KOPT-K1 (cell line): ENCODE measurements around the gene ZSWIM3.
"Not testable (repeated sequence)": the region's sequence is repeated elsewhere in the genome, so short reads cannot be mapped to it uniquely, and the experiment has no call there.

Experiments
- H3K27ac ChIP-seq: fragments of 200-600 bp; sonication (generic); 2 replicates; pipeline ENCODE4 v1.5.1; 2016; ENCODE audit warnings: antibody characterized with exemption, mild to moderate bottlenecking, low read depth, low read length; ENCODE audit not compliant: poor library complexity, severe bottlenecking
- H3K36me3 ChIP-seq: fragments of 200-600 bp; sonication (generic); 2 replicates; pipeline ENCODE4 v1.5.1; 2017; ENCODE audit warnings: antibody characterized with exemption, mild to moderate bottlenecking, low read length, moderate library complexity; ENCODE audit not compliant: insufficient read depth
- H3K9me3 ChIP-seq: fragments of 200-600 bp; sonication (generic); 2 replicates; pipeline ENCODE4 v1.5.1; 2017; ENCODE audit warnings: antibody characterized with exemption, low read length, mild to moderate bottlenecking; ENCODE audit not compliant: insufficient read depth, poor library complexity, severe bottlenecking

The ZSWIM3 gene

GRCh38 chr20:45826381-45827019 is 30.9 kb upstream of the ZSWIM3 start:
- Histone ChIP-seq H3K36me3 (no peaks in the 10 kb centered on the region), H3K9me3 (no peaks in the 10 kb centered on the region), H3K27ac (no peak overlapping the region)

GRCh38 chr20:45827030-45827652 is 30.3 kb upstream of the ZSWIM3 start, which contains the start of gene TNNC2:
TNNC2 (minus strand) TSS chr20:45827312; CDS start chr20:45827248, 64 bp downstream.
- H3K36me3 ChIP-seq, result no peaks in the 10 kb centered on the region
- no peak within 1 kb of the TSS for H3K27ac ChIP-seq
- no peaks in the 10 kb centered on the region for H3K9me3 ChIP-seq

GRCh38 chr20:45827712-45828111 is 29.7 kb upstream of the ZSWIM3 start:
- Histone ChIP-seq H3K36me3 (no peaks in the 10 kb centered on the region), H3K9me3 (no peaks in the 10 kb centered on the region), H3K27ac (no peak overlapping the region)

- H3K9me3 ChIP-seq, result no peaks in the 10 kb centered on the region
- H3K36me3 ChIP-seq, result no peaks in the 10 kb centered on the region
- H3K27ac ChIP-seq, result no peak overlapping the region
These were observed 28.8 kb upstream of the ZSWIM3 start for GRCh38 chr20:45828589-45828988.

DNA sequence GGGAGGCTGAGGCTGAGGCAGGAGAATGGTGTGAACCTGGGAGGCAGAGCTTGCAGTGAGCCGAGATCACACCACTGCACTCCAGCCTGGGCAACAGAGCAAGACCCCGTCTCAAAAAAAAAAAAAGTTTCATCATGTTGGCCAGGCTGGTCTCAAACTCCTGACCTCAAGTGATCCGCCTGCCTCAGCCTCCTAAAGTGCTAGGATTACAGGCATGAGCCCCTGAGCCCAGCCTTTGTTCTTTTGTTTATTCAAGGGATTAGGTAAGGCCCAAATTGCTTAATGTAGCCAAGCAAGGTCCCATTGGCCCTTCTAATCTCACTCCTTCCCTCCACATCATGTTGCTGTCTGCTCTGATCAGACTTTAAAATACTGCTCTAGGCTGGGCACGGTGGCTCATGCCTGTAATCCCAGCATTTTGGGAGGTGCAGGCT is 27.7 kb upstream of the ZSWIM3 start:
- H3K9me3 ChIP-seq, H3K27ac ChIP-seq, H3K36me3 ChIP-seq: not testable (repeated sequence)

GRCh38 chr20:45832619-45833018 is 24.8 kb upstream of the ZSWIM3 start:
- no peak overlapping the region for H3K27ac ChIP-seq
- no peaks in the 10 kb centered on the region for H3K36me3 ChIP-seq
- H3K9me3 ChIP-seq, result no peaks in the 10 kb centered on the region

DNA sequence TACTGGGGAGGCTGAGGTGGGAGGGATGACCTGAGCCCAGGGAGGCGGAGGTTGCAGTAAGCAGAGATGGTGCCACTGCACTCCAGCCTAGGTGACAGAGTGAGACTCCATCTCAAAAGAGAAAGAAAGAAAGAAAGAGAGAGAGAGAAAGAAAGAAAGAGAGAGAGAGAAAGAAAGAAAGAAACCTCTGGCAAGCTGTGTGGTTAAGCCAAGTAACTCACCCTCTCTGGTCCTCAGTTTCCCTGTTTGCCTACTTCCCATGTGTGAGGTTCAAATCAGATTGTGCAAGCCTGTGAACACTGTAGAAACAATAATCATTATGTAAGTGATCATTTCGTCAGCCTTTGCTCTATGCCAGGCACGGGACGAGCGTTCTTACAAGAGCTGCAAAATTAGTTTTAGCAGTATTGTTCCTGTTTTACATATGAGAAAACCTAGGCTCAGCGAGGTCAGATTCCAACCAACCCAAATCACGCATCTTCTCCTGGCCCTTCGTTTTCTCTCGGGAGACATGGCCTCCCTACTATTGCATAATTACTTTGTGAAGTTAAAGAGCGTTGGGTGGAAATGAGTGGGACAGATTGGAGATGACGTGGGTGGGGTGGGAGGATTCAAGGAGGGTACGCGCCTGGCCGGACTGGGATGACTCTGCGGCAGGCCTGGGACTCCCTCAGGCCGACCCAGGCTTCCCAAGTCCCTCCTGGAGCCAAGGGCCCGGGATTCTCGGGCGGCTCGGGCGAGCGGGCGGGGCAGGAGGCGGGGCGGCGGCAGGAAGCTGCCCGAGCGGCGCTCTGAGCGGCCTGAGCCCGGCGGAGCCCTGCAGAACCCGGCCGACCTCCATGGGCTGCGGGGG is 24.2 kb upstream of the ZSWIM3 start, which contains the start of gene SNX21:
Gene SNX21 (plus strand): TSS at position 770 of the 853 bp plus-strand sequence. CDS start 121 bp downstream, outside the sequence.
- no peaks in the 10 kb centered on the region for H3K9me3 ChIP-seq
- no peak within 1 kb of the TSS for H3K27ac ChIP-seq
- H3K36me3 ChIP-seq, result no peaks in the 10 kb centered on the region

- Histone ChIP-seq H3K27ac (no peak overlapping the region), H3K9me3 (no peaks in the 10 kb centered on the region), H3K36me3 (no peaks in the 10 kb centered on the region)
These were observed 23.3 kb upstream of the ZSWIM3 start for GRCh38 chr20:45833883-45834796.

GRCh38 chr20:45834797-45835161 is 22.6 kb upstream of the ZSWIM3 start:
- H3K9me3 ChIP-seq, result no peaks in the 10 kb centered on the region
- H3K27ac ChIP-seq, result no peak overlapping the region
- H3K36me3 ChIP-seq, result no peaks in the 10 kb centered on the region

- Histone ChIP-seq H3K36me3 (no peaks in the 10 kb centered on the region), H3K9me3 (no peaks in the 10 kb centered on the region), H3K27ac (no peak overlapping the region)
These were observed 22.1 kb upstream of the ZSWIM3 start for GRCh38 chr20:45835329-45835765.

GRCh38 chr20:45835825-45836224 is 21.6 kb upstream of the ZSWIM3 start:
- H3K9me3 ChIP-seq, result no peaks in the 10 kb centered on the region
- no peaks in the 10 kb centered on the region for H3K36me3 ChIP-seq
- no peak overlapping the region for H3K27ac ChIP-seq

DNA sequence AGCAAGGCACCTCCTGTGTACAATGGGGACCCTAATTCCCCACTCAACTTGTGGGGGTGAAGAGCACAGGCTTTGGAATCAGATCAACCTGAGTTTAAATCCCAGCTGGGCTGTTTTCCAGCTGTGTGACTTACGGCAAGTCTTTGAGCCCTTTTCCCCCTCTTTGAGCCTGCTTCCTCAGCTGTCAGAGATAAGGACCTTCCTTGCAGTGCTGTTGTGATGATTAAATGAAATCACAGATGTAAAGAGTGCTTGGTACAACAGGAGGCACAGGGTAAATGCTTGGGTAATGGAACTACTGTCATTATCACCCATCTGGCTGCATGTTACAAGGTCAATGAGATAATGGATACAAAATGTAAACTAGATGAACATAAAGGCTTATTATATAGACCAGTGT is 20.6 kb upstream of the ZSWIM3 start:
- Histone ChIP-seq H3K9me3 (no peaks in the 10 kb centered on the region), H3K36me3 (peaks cover 5% of the 10 kb centered on the region; the same call in 1 of the 2 replicates), H3K27ac (no peak overlapping the region)

GRCh38 chr20:45840700-45841198 is 16.7 kb upstream of the ZSWIM3 start:
- peaks cover 44% of the 10 kb centered on the region for H3K36me3 ChIP-seq
- H3K27ac ChIP-seq, result no peak overlapping the region
- H3K9me3 ChIP-seq, result no peaks in the 10 kb centered on the region

GRCh38 chr20:45841407-45842129 is 15.8 kb upstream of the ZSWIM3 start:
- no peak overlapping the region for H3K27ac ChIP-seq

More at GRCh38 chr20:45841407-45842129, 15.8 kb upstream of the ZSWIM3 start:
- peaks cover 53% of the 10 kb centered on the region for H3K36me3 ChIP-seq
- H3K9me3 ChIP-seq, result no peaks in the 10 kb centered on the region
